GM12875 (cell line): ENCODE measurements around the gene PLXDC1.

Experiments
- H3K4me3 ChIP-seq: one replicate; pipeline ENCODE4 v1.5.1; 2011; ENCODE audit warnings: low read depth, low read length, control low read depth
- TF ChIP-seq, protein P1 (sequence below): IDR thresholded peaks from 2 replicates; pipeline ENCODE4 v1.5.1; 2011; ENCODE audit warnings: low read depth, mild to moderate bottlenecking, control low read depth, inconsistent platforms, low read length, moderate library complexity, borderline replicate concordance; ENCODE audit not compliant: insufficient read depth

Gene PLXDC1

DNA sequence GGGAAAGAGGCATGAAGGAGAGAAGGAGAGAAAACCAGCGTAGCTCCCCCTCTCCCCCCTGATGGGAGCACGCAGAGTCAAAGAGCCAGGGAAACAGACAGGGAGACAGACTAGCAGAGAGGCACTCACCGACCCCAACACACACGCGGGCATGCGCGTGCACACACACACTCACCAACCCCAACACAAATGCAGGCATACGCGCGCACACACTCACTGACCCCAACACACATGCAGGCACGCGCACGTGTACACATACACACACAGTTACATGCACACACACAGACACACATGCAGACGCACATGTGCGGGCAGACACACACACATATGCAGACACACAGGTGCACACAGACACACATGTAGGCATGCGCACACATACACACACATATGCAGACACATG lies 41.5 kb upstream of the PLXDC1 start:
- TF ChIP-seq, protein P1, sequence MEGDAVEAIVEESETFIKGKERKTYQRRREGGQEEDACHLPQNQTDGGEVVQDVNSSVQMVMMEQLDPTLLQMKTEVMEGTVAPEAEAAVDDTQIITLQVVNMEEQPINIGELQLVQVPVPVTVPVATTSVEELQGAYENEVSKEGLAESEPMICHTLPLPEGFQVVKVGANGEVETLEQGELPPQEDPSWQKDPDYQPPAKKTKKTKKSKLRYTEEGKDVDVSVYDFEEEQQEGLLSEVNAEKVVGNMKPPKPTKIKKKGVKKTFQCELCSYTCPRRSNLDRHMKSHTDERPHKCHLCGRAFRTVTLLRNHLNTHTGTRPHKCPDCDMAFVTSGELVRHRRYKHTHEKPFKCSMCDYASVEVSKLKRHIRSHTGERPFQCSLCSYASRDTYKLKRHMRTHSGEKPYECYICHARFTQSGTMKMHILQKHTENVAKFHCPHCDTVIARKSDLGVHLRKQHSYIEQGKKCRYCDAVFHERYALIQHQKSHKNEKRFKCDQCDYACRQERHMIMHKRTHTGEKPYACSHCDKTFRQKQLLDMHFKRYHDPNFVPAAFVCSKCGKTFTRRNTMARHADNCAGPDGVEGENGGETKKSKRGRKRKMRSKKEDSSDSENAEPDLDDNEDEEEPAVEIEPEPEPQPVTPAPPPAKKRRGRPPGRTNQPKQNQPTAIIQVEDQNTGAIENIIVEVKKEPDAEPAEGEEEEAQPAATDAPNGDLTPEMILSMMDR: no peak
- no peak overlapping the region for H3K4me3 ChIP-seq

DNA sequence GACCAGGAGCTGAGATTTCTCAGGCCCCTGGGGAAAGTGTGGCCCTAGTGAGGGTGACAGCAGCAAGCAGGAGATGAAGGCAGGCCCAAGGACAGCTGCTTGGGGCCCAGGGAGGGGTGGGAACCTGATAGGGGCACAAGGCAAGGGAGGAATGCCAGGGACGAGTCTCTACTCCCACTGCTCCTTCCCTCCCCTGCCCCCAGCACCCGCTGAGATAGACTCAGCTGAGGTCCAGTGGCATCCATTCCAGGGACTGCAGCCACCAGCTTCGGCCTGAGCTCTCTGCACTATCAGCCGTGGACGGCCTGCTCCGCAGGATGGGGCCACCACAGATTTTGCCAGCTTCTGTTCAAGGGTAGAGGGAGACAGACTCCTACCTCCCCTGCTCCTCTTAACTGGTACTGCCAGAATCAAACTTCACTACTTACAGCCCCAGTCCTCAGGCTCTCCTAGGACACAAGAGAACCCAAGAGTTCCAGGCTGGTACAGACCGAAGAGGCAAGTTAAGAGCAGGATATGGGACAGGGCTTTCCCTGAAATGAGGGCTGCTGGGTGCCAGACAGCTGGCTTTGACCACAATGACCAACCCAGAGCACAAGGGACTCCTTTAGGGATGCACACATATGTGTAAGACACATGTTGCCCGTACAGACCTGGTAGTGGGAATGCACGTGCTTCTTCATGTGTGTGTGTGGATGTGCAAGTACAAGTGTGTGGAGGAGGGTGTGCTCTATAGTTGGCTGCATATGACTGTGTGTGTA lies 40.5 kb upstream of the PLXDC1 start:
- no peak overlapping the region for H3K4me3 ChIP-seq
- TF ChIP-seq, protein P1: no peak

DNA sequence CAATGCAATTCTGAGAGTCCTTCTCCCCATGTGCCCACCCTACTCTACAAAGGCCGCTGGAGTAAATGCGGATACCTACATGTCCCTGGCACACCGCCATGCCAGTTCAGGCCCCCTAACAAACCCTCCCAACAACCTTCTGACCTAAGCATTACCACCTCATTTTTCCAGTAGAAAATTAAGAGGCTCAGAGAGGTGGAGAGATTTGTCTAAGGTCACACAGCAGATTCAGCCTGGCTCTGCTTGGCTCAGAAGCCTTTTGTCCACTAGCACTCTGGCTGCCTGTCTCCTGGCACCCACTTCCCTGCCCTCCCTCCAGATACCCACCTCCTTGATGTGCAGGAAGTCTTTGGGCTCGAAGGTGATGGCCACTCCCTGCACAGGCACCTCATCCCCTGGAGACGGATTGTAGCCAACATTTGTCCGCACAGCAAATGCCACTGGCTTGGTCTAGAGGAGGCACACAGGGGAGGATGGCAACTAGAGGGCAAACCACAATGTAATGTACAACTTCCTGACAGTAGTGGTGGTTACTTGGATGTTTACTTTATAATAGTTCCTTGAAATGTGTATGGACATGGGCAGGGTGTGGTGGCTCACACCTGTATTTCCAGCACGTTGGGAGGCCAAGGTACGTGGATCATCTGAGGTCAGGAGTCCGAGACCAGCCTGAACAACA lies 35.9 kb upstream of the PLXDC1 start:
- H3K4me3 ChIP-seq: no peak overlapping the region
- TF ChIP-seq, protein P1: no peak

DNA sequence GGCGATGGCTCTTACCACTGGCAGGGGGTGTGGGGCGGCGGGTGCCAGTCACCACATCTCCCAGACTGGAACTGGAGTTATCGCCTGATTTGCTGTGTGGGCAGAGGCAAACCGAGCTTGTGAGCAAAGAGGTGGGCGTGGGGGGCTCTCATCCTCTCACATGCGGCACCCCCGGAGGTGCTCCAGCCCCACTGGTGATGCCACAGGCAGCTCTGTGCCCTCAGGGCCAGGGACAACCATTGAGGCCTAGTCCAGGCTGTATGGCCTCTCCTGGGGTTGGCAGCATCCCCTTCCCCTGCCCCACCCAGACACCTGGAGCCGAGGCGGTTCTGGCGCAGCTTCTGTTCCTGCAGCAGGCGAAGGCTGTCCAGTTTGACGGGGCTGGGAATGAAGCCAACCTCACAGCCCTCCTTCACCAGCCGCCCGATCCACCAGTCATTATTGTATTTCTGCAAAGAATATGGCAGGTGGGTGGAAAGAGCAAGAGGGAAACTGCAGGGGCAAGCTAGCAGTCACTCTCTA lies 35.1 kb upstream of the PLXDC1 start:
- H3K4me3 ChIP-seq: no peak overlapping the region
- TF ChIP-seq, protein P1: no peak

DNA sequence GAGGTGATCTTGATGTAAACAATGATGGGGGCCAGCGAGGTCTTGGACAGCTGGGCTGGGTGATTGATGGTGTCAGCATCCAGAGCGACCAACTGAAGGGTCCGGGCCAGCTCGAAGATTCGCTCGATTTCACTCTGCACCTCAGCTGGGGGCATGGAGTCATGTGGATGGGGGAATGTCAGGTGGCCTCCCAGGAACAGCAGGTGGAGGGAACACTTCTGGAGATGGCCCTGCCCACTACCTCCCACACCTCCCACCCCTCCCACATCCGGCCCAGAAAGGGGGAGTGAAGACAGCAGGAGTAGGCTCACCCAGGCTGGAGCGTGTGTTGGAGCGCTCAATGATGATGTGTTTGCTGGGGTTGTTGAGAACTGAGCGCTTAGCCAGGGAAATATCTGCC lies 32.3 kb upstream of the PLXDC1 start:
- no peak overlapping the region for H3K4me3 ChIP-seq
- TF ChIP-seq, protein P1: no peak

DNA sequence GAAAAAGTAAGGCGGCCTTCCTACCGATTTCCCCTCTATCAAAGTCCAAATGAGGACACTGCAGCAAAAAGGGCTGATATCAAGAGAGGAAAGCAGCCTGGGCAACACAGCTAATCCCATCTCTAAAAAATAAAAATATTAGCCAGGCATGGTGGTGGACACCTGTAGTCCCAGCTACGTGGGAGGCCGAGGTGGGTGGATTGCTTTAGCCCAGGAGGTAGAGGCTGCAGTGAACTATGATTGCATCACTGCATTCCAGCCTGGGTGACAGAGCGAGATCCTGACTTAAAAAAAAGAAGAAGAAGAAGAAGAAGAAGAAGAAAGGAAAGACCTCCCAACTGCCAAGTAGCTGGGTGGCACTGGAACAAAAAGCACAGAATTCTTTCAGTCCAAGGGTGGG lies 31.6 kb upstream of the PLXDC1 start:
- TF ChIP-seq, protein P1: no peak
- no peak overlapping the region for H3K4me3 ChIP-seq
